Measurements from ENCODE around the gene DDAH2. TPM values are rescaled to one million over a fixed set of nuclear protein-coding genes. Genes with fewer than 3 reads are reported as not detected.

The DDAH2 gene
- total RNA-seq, 1 experiment from 2014 or later: 43.4 TPM

- Histone ChIP-seq H2AFZ (ENCODE audit: low read depth, low read length, poor library complexity, severe bottlenecking) (no peak overlapping the region), H4K20me1 (ENCODE audit: insufficient read depth) (no peaks in the 10 kb centered on the region), H3K4me3 (replicated peaks in 1 of 2; ENCODE audit: low read depth in 1 of 2, low read length in 2 of 2) (no peak overlapping the region), H3K79me2 (ENCODE audit: insufficient read depth, low read length) (no peaks in the 10 kb centered on the region), H3K36me3 (ENCODE audit: control insufficient read depth in 1 of 2, insufficient read depth in 2 of 2, low read length in 2 of 2) (peaks cover 12 to 38% of the 10 kb centered on the region in 2 experiments), H3K4me1 (ENCODE audit: control insufficient read depth in 1 of 2, insufficient read depth in 2 of 2, low read length in 2 of 2) (peaks cover 34 to 47% of the 10 kb centered on the region in 2 experiments), H3K27ac (ENCODE audit: low read depth, low read length) (peak overlapping the region; percentile 79), H3K27me3 (ENCODE audit: insufficient read depth, low read length) (no peaks in the 10 kb centered on the region), H3K9me2 (ENCODE audit: insufficient read depth) (no peaks in the 10 kb centered on the region), H3K9ac (ENCODE audit: low read length) (no peak overlapping the region), H3K9me3 (ENCODE audit: control insufficient read depth in 1 of 2, insufficient read depth in 1 of 2, low read depth in 1 of 2, low read length in 2 of 2) (no peaks in the 10 kb centered on the region), H3K4me2 (ENCODE audit: low read length) (peak overlapping the region; percentile 79; the same call in 1 of the 2 replicates)
- DNase-seq (ENCODE audit: low read depth, low spot score): no peak
- TF ChIP-seq FOSL1 (IDR thresholded peaks at IDR 0.05; ENCODE audit: low read depth) (no peak), CEBPB (IDR thresholded peaks at IDR 0.05; ENCODE audit: low read depth) (no peak), ELF1 (IDR thresholded peaks at IDR 0.05; ENCODE audit: borderline replicate concordance, low read depth) (no peak), EGR1 (IDR thresholded peaks at IDR 0.05; ENCODE audit: low read depth) (no peak), ZBTB33 (IDR thresholded peaks at IDR 0.05; ENCODE audit: extremely low read depth, insufficient replicate concordance, low read length) (no peak), EZH2 (IDR thresholded peaks at IDR 0.05) (no peak), REST (IDR thresholded peaks at IDR 0.05; ENCODE audit: low read depth) (no peak), YY1 (IDR thresholded peaks at IDR 0.05; ENCODE audit: extremely low read depth, insufficient replicate concordance, low read depth, low read length) (no peak)
- ChIA-PET POLR2A (interaction anchor here (1.0 to 2.0 kb wide), 4 partner anchors 8 to 49 kb away, joined by 3 to 16 read pairs (median 4); partner anchors contain the start of genes HSPA1B and LSM2), CTCF (no interaction called here), RAD21 (ENCODE audit: low non-redundant PET in 1 of 2, low total read pairs in 2 of 2, uncharacterized antibody in 2 of 2, unreplicated experiment in 2 of 2) (no interaction called here)
- intact Hi-C loops (cut with micrococcal nuclease): no loop called here
- no peak for ATAC-seq
- BruUV-seq (replicated peaks): no TSS peak
Observed at GRCh38 chr6:31778193-31778592, 49.1 kb upstream of the DDAH2 start.
